Measurements from ENCODE around the gene ESR1.
"Not testable (repeated sequence)": the region's sequence is repeated elsewhere in the genome, so short reads cannot be mapped to it uniquely, and the experiment has no call there.

ESR1 gene

GRCh38 chr6:152062476-152062875, 255.0 kb downstream of the ESR1 start:
- DNase-seq, result no peak

- no peak for DNase-seq
Observed at GRCh38 chr6:152063170-152063921, 255.9 kb downstream of the ESR1 start.

GRCh38 chr6:152068622-152069261, 261.3 kb downstream of the ESR1 start:
- DNase-seq, result no peak

GRCh38 chr6:152070556-152070955, 263.1 kb downstream of the ESR1 start:
- no peak for DNase-seq

GRCh38 chr6:152071318-152071717, 263.8 kb downstream of the ESR1 start:
- DNase-seq, result no peak

GRCh38 chr6:152071843-152072242, 264.4 kb downstream of the ESR1 start:
- DNase-seq, result no peak

GRCh38 chr6:152076242-152076641, 268.8 kb downstream of the ESR1 start:
- not testable (repeated sequence) for DNase-seq

GRCh38 chr6:152078001-152078400, 270.5 kb downstream of the ESR1 start:
- DNase-seq, result no peak

- DNase-seq, result no peak
Observed at GRCh38 chr6:152078804-152079203, 271.3 kb downstream of the ESR1 start.

GRCh38 chr6:152085451-152085921, 278.0 kb downstream of the ESR1 start:
- no peak for DNase-seq

GRCh38 chr6:152086223-152086873, 278.9 kb downstream of the ESR1 start:
- no peak for DNase-seq

- no peak for DNase-seq
Observed at GRCh38 chr6:152087096-152087495, 279.6 kb downstream of the ESR1 start.

GRCh38 chr6:152087701-152088100, 280.2 kb downstream of the ESR1 start:
- DNase-seq, result no peak

- DNase-seq, result no peak
Observed at GRCh38 chr6:152089992-152090391, 282.5 kb downstream of the ESR1 start.

GRCh38 chr6:152091201-152091600, 283.7 kb downstream of the ESR1 start:
- DNase-seq, result no peak

GRCh38 chr6:152091851-152092341, 284.4 kb downstream of the ESR1 start:
- no peak for DNase-seq

- no peak for DNase-seq
Observed at GRCh38 chr6:152093711-152094110, 286.2 kb downstream of the ESR1 start.

- DNase-seq, result no peak
Observed at GRCh38 chr6:152094276-152094675, 286.8 kb downstream of the ESR1 start.

GRCh38 chr6:152094992-152095592, 287.6 kb downstream of the ESR1 start:
- DNase-seq, result no peak

- no peak for DNase-seq
Observed at GRCh38 chr6:152096863-152097496, 289.5 kb downstream of the ESR1 start.

GRCh38 chr6:152098683-152099082, 291.2 kb downstream of the ESR1 start:
- DNase-seq, result no peak

- no peak for DNase-seq
Observed at GRCh38 chr6:152099446-152100182, 292.1 kb downstream of the ESR1 start.

Data from GF-D8 (cell line).